ENCODE data around the gene F7.

GRCh38 chr13:113123226-113124201, 17.9 kb downstream of the F7 start:
- TF ChIP-seq POLR2A (IDR thresholded peaks at IDR 0.05; ENCODE audit: low read depth, low read length) (no peak), TAF1 (IDR thresholded peaks at IDR 0.05; ENCODE audit: borderline replicate concordance, low read depth, low read length) (no peak)
